Measurements from ENCODE around the gene PTEN.

DNA sequence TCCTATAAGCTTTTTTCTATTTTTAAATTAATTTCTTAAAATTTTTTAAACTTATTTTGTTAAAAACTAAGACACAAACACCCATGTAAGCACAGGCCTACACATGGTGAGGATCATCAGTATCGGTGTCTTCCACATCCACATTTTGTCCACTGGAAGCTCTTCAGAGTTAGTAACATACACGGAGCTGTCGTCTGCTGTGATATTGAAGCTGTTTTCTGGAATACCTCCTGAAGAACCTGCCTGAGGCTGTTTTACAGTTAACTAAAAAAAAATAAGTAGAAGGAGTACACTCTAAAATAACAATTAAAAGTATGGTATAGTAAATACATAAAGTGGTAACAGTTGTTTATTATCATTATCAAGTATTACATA, 17.8 kb upstream of the PTEN start:
- TF ChIP-seq, protein P1, sequence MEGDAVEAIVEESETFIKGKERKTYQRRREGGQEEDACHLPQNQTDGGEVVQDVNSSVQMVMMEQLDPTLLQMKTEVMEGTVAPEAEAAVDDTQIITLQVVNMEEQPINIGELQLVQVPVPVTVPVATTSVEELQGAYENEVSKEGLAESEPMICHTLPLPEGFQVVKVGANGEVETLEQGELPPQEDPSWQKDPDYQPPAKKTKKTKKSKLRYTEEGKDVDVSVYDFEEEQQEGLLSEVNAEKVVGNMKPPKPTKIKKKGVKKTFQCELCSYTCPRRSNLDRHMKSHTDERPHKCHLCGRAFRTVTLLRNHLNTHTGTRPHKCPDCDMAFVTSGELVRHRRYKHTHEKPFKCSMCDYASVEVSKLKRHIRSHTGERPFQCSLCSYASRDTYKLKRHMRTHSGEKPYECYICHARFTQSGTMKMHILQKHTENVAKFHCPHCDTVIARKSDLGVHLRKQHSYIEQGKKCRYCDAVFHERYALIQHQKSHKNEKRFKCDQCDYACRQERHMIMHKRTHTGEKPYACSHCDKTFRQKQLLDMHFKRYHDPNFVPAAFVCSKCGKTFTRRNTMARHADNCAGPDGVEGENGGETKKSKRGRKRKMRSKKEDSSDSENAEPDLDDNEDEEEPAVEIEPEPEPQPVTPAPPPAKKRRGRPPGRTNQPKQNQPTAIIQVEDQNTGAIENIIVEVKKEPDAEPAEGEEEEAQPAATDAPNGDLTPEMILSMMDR (IDR thresholded peaks at IDR 0.05) = no peak
- no peak for TF ChIP-seq ZFX (IDR thresholded peaks at IDR 0.05; ENCODE audit: borderline replicate concordance)

Data from 22Rv1 (cell line).